Stromal cell of bone marrow (primary cell): Measurements from ENCODE around the gene FFAR3.

ENCODE experiments used
- DNase-seq: peaks from one replicate; pipeline ENCODE4 v3.0.0-alpha.2; 2012; ENCODE audit warnings: low read depth

Gene FFAR3

DNA sequence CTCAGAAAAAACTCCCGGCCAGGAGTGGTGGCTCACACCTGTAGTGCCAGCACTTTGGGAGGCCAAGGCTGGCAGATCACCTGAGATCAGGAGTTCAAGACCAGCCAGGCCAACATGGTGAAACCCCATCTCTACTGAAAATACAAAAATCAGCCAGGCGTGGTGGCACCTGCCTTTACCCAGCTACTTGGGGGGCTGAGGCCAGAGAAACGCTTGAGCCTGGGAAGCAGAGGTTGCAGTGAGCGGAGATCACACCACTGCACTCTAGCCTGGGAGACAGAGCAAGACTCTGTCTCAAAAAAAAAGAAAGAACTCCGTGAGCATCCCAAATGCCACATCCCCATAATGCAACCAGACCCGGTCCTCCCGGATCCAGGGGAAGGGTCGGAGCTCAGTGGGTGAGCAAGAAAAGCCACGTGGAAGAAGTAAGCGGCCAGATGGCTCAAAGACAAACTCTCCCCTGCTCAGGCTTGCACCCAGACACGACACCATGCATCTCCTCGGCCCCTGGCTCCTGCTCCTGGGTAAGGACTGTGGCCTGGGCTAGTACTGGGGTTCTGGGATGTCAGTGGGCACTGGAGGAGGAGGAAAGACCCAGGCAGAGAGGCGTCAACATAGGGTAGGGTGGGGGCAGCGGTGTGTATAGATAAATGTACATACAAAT lies 26.6 kb upstream of the FFAR3 start:
- no peak for DNase-seq

DNA sequence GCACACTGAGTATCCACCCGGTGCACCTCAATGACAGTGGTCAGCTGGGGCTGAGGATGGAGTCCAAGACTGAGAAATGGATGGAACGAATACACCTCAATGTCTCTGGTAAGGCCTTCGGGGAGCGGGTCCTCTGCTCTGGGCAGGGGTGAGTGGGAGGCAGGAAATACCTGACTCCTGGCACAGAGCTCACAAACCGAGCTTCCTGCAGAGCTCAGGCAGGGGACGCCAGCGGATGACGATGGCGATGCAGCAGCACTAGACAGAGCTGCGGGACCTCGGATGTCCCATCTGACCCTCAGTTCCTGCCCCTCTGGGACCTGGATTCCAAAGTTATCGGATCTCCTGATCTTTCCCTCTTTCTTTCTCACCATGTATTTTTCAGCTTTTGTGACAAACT lies 25.4 kb upstream of the FFAR3 start:
- no peak for DNase-seq

DNA sequence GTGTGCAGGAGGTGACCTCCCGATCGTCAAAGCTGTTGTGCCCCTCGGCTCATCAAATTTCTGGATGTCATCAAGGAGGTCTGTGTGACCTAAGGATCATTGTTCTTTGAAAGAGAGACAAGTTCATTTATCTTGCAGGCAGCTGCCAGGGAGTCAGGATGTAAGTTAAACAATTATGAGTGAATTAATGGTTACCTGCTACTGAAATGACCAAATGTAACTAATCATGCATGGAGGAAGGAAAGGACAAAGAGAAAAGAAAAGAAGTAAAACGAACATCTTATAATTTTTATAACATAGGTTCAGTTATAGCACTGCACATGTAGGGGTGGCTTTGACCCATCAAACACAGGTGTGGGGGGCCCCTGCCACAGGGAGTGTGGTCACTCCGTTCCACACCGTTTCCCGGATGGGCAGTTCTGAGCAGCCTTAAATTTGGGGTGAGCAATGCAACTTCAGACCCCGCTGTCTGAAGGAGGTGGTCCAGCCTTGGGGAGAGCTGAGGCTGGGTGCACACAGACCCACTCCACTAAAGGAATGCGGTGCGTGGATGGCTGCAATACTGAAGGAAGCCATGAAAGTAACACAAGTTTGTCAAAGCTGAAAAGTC lies 24.0 kb upstream of the FFAR3 start:
- no peak for DNase-seq

DNA sequence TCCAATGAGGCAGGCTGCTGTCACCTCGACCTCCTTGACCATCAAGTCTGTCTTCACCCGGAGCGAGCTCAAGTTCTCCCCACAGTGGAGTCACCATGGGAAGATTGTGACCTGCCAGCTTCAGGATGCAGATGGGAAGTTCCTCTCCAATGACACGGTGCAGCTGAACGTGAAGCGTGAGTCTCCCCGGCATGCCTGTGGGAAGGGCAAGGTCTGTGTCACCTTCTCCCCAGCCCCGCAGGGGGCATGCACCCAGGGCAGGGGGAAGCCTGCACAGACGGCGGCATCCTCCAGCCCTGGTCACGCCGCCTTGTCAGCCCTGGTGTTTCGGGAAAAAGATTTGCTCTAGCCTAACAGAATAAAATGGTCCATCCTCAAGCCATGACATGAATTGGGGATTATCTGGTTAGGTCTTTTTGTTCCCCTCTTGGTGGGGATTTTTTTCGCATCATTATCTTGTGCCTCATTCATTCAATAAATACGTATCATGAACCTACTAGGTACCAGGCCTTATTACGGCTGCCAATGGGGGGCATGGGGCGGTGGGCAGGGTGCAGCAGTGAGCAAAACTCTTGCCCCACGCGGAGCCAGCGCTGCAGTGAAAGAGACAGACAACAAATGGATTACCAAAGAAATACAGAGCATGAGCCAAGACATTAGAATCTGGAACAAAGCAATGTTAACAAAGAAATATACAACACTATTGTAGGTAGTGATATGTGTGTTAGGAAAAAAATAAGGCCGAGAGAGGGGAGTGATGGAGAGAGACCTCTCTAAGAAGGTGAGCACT lies 21.9 kb upstream of the FFAR3 start:
- no peak for DNase-seq

DNA sequence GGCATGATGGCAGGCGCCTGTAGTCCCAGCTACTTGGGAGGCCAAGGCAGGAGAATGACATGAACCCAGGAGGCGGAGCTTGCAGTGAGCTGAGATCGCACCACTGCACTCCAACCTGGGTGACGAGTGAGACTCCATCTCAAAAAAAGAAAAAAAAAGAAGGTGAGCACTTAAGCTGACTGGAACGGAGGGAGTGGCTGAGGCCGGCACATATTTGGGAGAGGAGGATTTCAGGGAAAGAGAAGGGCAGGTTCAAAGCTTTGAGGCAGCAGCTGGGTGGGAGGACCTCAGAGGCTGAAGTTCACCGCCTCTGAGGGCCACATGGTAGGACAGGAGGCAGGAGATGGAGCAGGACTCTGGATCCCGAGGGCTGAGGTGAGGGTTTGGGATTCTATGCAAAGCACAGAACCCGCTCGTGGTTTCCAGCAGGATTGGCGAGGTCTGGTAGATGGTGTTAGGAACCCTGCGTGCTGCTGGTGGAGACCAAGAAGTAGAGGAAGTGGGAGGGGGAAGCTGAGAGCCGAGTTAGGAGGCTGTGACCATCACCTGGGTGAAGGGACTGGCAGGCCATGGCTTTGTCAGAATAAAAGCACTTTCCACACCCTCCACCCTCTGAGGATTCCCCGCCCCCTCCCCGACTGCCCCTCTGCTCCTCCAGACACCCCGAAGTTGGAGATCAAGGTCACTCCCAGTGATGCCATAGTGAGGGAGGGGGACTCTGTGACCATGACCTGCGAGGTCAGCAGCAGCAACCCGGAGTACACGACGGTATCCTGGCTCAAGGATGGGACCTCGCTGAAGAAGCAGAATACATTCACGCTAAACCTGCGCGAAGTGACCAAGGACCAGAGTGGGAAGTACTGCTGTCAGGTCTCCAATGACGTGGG lies 20.9 kb upstream of the FFAR3 start:
- no peak for DNase-seq

DNA sequence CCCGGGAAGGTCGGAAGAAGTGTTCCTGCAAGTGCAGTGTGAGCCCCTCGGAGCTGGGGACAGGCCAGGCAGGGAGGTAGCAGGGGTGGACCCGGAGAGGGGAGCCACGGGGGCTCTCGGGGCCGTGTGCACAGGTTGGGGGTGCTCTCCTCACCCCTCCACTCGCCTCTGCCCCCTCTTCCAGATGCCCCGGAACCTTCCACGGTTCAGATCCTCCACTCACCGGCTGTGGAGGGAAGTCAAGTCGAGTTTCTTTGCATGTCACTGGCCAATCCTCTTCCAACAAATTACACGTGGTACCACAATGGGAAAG lies 20.3 kb upstream of the FFAR3 start:
- no peak for DNase-seq

DNA sequence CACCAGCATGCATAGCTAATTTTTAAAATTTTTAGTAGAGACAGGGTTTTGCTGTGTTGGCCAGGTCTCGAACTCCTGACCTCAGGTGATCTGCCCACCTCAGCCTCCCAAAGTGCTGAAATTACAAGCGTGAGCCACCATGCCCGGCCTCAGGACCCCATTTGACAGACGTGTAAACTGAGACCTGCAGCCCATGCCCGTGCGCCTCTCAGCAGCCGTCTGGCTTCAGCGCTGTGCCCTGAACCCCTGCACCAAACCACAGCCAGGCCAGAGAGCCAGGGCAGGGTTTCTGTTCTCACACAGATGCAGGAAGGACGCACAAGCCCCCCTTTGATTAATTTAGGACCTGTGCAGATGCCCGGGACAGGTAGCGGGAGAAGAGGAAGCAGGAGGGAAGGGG lies 17.8 kb upstream of the FFAR3 start:
- no peak for DNase-seq

DNA sequence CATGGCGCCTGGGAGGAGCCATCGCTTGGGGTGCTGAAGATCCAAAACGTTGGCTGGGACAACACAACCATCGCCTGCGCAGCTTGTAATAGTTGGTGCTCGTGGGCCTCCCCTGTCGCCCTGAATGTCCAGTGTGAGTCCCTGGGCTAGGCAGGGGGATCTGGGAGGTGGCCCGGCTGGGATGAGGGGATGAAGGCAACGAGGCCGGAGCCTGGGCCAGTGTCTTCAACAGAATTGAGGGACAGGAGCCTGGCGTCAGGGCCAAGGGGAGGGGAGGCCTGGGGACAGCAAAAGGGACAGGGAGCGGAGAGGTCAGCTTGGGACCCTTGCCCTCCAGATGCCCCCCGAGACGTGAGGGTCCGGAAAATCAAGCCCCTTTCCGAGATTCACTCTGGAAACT lies 17.3 kb upstream of the FFAR3 start:
- no peak for DNase-seq

DNA sequence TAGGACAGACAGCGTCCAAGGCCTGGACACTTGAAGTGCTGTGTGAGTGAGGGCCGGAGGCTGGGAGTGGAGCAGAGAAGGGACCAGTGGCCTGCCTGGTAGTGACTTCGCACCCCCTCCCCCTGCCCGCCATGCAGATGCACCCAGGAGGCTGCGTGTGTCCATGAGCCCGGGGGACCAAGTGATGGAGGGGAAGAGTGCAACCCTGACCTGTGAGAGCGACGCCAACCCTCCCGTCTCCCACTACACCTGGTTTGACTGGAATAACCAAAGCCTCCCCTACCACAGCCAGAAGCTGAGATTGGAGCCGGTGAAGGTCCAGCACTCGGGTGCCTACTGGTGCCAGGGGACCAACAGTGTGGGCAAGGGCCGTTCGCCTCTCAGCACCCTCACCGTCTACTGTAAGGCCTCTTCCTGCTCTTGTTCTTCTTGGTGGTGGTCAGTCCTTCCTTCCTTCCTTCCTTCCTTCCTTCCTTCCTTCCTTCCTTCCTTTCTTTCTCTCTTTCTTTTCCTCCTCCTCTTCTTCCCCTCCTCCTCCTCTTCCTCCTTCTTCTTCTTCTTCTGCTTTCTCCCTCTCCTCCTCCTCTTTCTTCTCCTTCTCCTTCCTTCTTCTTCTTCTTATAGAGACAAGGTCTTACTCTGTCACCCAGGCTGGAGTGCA lies 16.6 kb upstream of the FFAR3 start:
- DNase-seq = no peak

DNA sequence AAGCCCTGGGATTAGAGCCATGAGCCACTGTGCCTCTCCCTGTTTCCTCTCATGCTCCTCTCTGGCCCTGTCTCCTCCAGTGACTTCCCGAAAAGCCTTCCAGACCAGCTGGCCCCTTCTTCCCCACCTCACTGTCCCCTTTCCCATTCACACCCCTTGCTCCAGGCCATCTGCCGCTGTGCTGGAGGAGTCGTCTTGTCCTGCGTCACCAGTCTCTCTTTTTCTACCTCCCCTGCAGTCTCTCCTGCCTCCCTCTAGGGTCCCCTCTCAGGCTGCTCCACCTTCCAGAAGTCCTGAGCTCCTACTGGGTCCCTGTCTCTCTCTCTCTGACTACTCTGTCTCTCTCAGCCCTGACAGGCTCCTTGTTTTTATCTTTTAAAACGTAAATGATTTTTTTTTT lies 15.8 kb upstream of the FFAR3 start:
- DNase-seq = no peak

DNA sequence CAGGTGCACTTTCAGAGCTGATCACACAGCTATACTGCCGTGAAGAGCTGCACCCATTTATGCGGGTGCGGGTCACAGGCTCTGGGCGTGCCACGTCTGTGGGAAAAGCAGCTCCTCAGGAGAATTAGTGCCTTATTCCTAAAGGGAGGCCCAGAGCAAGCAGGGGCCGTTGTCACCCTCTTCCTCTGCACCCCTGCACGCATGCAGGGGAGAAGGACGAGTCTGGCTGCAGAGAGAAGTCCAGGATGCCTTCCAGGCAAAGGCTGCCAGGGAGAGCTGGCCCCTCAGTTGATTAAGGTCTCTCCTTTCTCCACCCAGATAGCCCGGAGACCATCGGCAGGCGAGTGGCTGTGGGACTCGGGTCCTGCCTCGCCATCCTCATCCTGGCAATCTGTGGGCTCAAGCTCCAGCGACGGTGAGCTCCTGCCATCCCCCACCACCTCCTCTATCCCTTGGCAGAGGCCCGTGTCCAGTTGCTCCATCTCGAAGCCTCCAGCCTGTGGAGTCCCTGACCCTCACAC lies 13.7 kb upstream of the FFAR3 start:
- no peak for DNase-seq

DNA sequence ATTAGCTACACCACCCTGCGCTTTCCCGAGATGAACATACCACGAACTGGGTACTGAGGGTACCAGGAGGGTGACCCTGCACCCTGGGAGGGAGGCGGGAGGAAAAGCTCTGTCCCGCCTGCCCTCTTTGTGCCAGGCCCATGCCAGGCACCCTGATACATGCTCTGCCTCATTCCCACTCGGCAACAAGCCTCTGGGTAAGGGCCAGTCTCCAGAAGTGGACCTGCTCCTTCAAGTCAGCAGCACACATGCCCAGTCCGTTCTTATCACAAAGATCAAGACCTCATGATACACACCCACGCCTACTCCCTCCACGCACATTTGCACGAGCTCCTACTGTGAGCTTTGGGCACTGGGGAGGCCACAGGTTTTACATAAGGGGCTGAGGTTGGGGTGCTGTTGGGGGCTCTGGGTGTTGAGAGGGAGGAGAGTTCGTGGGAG lies 12.6 kb upstream of the FFAR3 start:
- no peak for DNase-seq

DNA sequence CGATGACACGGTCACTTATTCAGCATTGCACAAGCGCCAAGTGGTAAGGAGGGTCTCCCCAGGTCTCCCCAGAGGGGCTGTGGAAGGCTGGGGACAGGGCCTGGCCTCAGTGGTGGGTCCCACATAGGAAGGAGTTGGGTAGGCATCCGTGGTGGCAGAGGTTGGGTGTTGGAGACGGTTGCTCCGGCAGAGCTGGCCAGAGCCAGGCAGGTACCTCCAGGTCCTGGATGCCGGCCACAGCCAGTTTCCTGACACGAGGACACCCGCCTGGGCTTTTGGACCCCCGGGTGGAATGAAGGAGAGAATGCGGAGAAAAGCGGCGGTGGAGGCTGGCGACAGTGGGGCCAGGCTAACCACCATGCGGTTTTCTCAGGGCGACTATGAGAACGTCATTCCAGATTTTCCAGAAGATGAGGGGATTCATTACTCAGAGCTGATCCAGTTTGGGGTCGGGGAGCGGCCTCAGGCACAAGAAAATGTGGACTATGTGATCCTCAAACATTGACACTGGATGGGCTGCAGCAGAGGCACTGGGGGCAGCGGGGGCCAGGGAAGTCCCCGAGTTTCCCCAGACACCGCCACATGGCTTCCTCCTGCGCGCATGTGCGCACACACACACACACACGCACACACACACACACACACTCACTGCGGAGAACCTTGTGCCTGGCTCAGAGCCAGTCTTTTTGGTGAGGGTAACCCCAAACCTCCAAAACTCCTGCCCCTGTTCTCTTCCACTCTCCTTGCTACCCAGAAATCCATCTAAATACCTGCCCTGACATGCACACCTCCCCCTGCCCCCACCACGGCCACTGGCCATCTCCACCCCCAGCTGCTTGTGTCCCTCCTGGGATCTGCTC lies 11.8 kb upstream of the FFAR3 start:
- DNase-seq = no peak

DNA sequence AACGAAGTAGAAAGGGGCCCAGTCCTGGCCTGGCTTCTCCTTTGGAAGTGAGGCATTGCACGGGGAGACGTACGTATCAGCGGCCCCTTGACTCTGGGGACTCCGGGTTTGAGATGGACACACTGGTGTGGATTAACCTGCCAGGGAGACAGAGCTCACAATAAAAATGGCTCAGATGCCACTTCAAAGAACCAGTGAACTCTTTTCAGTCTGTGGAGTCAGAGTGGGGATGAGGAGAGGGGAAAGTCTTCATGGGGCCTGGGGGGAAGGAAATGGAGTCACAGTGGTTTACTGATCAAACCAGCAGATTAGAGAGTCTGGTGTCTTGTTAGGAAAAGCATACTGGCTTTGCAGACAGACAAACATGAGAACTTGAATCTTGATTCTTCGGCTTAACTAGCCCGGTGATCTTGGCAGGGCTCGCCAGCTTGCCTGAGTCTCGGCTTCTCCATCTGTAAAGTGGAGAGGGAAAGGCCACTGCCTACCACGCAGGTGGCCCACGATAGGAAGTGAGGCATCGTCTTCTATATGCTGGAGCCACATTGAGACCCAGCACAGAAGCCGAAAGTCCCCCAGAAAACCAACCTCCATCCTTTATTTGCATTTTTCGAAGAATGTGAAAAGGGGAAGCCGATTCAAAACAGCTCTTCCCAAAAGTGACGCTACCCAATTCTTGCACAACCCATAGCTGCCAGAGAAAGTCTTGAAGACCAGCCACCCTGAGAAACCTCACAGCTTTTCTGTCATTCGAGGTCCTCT lies 10.9 kb upstream of the FFAR3 start, which contains the start of gene FFAR1:
Gene FFAR1 (plus strand): TSS at position 732 of the 759 bp plus-strand sequence. CDS start 3,650 bp downstream, outside the sequence.
- no peak for DNase-seq

DNA sequence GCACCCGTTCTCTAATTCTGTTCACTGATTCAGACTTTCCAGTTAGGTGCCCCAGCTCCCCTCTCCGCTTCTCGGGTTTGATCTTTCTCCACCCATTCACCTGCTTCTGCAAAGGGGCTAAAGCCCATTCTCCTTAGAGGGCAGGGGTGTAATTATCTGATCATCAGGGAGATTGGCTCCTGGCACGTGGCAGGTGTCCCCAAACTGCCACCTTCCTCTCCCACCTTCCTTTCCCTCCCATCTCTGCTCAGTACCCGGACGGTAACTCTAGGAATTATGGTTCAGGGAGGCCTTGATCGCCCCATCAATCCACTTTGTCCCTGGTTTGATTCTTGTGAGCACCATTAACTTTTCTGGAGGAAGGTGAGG lies 10.3 kb upstream of the FFAR3 start:
- DNase-seq = no peak

DNA sequence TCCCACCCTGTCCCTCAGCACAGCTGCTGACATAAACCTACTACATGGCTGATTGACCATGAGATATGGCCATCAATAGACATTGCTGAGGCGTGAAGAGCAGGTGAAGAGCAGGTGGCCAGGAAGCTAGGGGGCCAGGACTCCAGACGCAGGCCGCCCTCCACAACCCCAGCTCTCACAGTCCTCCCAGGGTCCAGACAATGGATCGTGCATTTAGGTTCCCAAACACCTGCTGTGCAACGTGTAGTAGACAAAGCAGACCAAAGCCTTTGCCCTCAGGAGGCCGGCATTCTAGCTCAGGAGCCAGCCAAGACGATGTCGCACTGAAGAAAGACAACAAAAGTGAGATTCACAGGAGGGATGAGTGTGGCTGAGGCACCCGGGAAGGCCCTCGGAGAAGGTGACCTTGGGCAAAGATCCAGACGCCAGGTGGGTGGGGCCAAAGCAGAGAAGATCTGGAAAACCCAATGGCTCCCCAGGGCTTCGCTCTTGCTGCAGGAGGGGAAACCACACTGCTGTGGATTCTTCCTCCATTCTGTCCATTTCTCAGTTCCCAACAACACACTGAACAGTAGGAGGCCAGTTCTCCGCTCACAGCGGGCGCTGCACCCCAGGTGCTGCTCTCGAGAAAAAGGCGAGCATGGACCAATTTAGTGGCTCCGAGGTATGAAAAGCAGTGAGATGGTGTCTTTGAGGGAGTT lies 9.2 kb upstream of the FFAR3 start:
- DNase-seq = no peak

DNA sequence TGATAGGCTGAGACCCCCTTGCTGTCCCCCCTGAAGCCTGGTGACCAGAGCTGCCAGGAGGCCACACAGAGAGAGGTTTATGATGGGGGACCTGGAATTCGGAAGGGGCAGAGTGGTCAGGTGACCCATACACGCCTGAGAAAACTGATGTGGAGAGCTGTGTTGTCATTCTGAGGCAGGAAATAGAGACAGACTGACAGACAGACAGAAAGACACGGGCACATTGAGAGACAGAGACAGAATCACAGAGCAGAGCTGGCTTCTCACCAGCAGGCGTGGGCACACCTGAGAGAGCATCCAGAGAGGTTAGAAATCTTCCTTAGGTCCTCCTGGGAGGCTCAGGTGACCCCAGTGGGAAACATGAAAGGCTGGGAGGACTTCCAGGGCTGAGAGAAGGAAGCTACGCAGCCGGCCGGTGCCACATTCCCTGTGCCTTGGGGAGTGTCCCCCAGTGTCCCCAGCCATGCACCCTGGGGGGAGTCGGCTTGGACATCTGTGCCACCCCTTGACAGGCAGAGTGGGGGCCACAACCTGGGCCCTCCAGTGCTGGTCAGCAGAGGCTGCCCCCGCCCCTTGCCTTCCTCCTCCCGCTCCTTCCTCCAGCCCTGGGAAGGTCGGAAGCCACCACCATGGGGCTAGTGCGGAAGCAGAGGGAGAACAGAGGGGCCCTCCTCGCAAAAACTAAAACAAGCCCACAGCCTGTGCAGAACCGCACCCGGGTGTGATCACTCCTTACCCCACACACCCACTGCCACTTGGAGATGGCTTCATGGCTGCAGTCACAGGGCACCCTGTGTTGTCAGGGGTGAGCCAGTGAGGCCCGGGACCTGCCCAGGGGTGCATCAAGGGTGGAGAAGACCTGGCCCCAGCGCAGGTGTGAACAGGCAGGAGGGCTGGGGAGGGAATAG lies 8.4 kb upstream of the FFAR3 start:
- DNase-seq = no peak

DNA sequence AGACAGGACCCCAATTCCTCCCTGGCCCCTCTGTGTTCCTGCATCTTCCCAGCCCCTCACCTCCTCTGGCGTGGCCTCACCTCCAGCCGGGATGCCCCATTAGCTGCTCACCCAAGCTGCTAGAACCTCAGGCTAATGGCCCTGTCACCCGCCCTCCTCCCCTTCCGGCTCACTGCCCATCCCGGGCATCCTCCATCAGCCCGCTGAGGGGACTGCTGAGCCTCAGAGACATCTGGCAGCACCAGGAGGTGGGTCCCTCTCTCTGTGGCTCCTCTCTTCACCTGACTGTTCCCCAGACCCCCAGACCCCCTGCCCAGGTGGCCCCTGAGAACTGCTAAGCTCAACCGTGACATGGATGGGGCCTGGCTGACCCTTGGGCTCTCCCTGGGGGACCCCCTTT lies 7.7 kb upstream of the FFAR3 start:
- no peak for DNase-seq
